HG03060 (cell line): ENCODE measurements around the gene NCAPD3.

Experiments used
- ATAC-seq: cut with Tn5 transposase; IDR thresholded peaks from one replicate; pipeline ENCODE4 v1.9.1; 2021; ENCODE audit warnings: low read depth, moderate number of reproducible peaks; ENCODE audit not compliant: unreplicated experiment

Gene NCAPD3

DNA sequence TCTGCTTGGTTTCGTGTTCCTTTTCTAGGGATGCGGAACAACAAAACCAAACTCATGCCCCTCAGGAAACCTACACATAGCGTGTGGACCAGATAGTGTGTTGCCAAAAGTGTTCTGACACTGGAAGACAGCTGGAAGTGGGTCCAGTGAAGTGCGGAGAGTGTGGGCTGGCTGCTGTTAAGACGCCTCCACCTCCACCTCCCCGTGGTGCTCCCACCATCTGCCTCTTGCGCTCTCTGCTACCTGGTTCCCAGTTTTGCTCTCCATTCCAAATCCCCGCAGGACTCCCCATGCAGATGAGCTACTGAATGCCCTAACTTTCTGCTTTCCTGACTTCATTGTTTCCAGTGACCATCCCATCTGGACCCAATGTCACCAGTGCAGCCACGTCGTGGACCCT lies 51.8 kb downstream of the NCAPD3 start:
- ATAC-seq = no peak

DNA sequence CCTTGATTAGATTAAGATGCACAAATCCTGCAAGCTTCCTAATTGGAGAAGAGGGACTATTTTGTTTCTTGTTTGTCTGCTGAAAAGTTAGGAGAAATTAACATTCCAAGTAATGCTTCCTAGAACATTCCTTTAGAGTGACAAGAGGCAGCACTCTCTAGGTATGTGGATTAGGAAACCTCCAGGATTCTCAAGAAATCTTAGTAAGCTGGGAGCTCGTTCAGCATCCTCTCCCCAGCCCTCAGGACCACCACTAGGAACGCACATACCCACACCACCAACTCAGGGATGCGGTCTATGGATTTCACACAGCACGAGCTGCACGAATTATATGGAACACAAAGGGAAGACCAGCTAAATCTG lies 52.9 kb downstream of the NCAPD3 start:
- ATAC-seq = no peak

DNA sequence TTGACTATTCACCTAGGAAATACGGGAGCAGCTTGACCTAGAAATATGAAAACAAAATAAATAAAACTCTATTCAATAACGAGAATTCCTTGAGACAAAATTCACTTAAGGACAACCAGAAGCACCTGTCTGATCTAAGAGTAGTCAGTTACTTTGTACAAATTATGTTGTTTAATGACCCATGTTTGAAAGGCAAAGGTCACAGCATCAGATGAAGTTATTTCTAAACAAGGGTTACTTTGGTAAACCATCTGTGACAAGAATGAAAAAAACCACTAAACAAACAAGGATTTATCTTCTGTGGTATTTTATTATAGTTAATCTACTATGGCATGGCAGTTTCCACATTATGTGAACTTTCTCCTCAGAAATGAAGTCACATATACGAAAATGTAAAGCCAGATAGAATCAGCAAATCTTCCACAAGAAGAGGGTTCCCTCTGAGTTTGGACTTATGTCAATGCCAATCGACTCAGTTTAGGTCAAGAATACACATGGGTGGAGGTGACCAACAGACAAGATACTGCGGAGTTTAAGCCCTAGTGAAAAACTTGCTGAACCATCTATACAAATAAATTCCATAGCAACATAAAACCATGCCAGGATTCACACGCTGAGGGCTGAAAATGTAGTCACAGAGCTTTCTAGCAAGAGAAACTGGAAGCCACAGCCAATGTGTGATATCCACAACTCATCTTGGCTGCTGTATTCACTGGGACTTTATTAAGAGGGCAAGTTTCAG lies 53.4 kb downstream of the NCAPD3 start:
- no peak for ATAC-seq

DNA sequence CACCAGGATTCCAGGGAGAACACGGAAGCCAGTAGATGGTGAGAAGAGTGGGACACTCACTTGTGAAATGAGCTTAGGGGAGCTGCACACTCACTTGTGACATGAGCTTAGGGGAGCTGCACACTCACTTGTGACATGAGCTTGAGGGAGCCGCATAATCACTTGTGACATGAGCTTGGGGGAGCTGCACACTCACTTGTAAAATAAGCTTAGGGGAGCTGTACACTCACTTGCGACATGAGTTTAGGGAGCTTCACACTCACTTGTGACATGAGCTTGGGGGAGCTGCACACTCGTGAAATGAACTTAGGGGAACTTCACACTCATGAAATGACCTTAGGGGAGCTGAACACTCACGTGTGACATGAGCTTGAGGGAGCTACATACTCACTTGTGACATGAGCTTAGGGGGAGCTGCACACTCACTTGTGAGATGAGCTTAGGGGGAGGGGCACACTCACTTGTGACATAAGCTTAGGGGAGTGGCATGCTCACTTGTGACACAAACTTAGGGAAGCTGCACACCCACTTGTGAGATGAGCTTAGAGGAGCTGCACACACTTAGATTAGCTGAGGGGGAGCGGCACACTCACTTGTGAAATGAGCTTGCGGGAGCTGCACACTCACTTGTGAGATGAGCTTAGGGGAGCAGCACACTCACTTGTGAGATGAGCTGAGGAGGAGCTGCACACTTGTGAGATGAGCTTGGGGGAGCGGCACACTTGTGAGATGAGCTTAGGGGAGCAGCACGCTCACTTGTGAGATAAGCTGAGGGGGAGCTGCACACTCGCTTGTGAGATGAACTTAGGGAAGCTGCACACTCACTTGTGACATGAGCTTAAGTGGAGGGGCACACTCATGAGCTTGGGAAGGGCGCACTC lies 59.0 kb downstream of the NCAPD3 start:
- ATAC-seq = no peak

DNA sequence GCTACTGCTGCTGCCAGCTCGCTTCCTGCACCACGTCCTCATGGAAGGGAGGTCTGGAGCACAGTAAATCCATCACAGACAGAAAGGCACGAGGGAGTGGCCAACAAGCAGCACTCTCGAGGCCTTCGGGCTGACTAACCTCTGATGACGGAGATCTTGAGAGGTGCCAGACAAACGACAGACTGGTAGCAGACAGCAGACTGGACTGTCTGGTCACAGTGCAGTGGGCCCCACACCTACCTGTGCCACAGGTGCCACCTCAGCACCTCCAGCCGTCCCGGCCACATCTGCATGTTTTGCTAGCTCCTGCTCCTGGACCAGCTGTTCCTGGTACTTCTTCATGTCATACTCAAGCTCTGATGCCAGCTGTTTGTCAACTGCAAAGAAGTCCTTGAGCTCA lies 64.1 kb downstream of the NCAPD3 start:
- ATAC-seq = no peak

DNA sequence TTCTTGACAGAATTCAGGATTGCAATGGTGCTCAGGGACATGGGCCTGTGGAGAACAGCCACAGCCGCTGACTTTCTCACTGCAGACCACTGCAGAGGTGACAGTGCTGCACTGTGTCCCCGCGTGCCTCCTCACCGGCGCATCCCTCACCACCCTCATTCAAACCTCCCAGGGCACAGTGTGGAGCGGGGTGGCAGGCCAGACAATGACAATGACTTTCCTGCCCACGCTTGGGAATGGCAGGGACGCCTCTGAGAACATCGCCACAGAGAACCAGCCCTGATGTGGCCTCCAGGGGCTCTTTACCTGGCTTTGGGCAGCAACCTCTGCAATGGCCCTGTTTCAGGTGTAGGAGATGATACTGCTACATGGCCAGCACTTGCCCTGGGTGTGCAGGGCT lies 65.7 kb downstream of the NCAPD3 start:
- no peak for ATAC-seq

DNA sequence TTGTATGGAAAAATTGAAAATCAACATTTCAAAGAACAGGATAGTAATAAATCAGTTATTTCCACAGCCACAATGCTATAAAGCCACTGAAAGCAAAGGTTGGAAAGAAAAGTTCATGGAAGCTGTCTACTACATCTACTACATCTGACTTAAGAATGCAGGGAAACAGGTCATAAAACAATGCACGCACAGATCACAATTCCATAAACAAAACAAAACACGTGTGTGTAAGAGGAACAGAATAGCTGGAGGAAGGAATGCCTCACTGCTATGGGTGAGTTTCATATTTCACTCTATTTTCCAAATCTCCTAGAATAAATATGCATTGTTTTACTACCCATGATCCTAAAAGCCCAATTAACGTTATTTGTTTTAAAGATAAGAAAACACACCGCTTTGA lies 66.3 kb downstream of the NCAPD3 start:
- no peak for ATAC-seq

DNA sequence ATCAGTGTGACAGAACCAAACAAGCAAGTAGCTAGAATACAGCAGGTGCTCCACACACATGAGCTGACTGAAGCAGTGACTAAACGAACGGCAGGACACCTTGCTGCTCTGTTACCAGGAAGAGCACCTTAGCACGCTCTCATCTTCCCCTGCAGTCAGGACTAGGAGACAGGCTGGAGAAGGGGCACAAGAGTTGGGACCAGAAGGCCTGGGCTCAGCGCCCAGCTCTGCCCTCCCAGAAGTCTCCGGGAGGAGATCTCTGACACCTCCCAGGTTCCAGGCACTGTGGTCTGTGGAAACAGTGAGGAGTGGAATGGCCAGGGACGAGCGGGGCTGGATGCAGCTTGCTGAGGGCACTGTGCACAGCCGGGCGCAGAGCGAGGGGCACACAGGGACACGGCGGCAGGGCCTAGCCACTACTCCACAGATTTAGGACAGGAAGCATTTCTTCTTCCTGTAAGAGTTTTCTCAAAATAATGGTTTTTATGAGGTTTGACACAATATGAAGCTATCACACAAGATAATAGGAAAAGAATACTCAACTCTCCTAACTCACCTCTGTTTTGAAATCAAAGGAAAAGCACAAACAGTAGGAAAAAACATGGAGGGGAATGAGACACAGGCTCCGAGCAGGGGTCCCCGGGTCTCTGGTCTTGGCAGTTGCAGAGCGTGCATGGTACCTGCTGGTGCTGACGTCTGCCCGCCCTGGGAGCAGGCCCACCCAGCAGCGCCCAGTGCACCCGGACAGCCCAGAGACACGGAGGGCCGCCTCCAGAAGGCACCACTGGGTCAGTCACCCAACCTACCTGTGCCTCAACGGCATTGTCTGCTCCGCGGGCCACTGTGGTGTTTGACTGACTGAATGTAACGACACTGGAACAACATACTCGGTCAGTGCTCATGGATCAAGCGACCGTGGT lies 67.6 kb downstream of the NCAPD3 start:
- ATAC-seq = no peak

DNA sequence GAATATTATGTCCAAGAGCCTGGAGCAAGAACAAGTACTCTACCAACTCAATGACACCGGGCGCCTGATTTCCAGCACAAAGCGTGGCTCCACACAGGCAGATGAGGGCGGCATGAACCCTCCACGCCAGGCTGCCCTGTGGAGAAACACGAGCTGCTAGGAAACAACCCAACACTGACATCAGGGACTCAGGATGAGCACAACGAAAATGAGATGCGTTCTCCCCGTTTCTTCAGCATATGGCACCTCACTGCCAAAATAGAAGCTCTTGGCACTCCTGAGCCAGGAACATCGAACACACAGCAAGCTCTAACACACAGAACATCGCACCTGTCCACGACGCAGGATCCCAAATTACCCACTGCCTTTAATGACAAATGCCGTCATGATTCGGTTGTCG lies 68.3 kb downstream of the NCAPD3 start:
- no peak for ATAC-seq

DNA sequence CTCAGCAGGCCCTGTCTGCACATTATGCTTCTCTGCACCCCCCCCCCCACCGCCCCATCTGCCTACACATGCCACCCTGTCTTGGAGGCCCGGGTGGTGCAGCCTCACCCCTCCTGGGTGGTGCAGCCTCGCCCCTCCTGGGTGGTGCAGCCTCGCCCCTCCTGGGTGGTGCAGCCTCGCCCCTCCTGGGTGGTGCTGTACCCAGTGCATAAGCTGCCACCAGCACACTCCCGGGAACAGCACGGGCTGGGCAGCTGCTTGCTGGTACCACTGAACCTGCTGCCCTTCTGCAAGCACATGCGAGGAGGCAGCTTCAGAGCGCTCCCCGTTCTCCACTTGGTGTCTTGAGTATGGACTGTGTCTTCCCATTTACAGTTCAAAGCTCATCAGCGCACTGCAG lies 69.3 kb downstream of the NCAPD3 start:
- no peak for ATAC-seq

DNA sequence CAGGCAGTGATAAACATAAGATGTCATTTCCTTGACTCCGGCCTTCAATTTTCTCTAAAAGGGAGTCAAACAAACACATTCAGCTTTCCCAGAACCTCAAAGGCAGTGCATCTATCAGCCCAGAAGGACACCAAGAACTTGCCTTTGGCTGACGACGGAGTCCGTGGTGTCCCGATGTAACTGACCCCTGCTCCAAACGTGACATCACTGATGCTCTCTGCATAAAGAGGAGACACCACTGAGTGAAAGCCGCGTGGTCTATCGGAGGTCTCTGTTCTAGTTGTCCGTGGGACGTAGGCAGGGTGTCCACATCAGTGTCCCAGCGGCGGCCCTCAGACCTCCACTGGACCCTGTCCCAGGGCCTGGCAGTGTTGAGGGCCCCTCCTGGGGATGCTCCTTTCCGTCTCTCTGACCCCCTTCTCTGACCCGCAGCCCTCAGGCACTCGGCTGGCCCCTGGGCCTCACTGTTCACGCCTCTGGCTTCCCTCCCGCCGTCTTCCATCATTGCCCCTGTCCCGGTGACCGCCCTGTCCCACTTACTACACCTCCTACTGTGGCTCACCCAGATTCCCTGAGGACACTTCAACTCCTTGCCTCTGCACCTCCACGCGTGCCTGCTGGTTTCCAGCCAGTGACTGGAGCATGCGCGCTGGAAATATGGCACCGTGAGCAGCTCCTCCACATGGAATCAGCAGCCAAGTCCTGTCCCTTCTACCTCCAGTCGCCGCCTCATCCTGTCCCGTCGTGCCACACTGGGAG lies 70.4 kb downstream of the NCAPD3 start:
- ATAC-seq = no peak

DNA sequence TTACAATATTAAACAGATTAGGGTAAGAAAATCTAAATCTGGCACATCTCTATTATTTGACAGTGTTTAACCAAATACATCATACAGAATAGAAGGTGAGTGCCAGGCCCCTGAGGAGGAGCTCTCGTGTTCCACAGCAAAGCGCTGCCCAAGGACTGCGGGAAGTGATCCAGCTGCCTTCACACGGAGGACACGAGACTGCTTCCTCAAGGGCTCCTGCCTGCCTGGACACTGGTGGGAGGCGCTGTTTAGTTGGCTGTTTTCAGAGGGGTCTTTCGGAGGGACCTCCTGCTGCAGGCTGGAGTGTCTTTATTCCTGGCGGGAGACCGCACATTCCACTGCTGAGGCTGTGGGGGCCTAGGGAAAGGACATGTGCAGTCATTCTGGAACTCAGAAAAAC lies 71.1 kb downstream of the NCAPD3 start:
- ATAC-seq = no peak

DNA sequence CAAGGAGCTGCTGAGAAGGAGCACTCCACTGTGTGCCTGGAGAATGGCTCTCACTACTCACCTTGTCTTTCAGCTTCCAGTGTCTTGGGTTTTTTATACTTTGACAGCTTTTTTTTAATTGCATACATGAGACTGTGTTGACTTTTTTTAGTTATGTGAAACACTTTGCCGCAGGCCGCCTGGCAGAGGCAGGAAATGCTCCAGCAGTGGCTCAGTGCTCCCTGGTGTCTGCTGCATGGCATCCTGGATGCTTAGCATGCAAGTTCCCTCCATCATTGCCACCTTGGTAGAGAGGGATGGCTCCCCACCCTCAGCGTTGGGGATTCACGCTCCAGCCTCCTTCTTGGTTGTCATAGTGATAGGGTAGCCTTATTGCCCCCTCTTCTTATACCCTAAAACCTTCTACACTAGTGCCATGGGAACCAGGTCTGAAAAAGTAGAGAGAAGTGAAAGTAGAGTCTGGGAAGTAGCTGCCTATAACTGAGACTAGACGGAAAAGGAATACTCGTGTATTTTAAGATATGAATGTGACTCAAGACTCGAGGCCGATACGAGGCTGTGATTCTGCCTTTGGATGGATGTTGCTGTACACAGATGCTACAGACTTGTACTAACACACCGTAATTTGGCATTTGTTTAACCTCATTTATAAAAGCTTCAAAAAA lies 72.6 kb downstream of the NCAPD3 start:
- no peak for ATAC-seq

DNA sequence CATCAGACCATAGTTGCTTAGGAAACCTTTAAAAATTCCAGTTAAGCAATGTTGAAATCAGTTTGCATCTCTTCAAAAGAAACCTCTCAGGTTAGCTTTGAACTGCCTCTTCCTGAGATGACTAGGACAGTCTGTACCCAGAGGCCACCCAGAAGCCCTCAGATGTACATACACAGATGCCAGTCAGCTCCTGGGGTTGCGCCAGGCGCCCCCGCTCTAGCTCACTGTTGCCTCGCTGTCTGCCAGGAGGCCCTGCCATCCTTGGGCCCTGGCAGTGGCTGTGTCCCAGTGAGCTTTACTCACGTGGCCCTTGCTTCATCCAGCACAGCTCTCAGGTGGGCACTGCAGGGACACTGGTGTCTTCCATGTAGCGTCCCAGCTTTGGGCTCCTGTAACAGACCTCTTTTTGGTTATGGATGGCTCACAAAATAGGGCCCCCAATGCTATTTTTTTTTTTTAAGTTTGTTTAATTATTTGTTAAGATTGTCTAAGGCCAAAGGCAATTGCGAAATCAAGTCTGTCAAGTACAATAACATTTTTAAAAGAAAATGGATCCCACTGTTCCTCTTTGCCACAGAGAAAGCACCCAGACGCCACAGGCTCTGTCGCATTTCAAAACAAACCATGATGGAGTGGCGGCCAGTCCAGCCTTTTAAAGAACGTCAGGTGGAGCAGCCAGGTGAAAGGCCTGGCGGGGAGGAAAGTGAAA lies 73.4 kb downstream of the NCAPD3 start:
- ATAC-seq = no peak

DNA sequence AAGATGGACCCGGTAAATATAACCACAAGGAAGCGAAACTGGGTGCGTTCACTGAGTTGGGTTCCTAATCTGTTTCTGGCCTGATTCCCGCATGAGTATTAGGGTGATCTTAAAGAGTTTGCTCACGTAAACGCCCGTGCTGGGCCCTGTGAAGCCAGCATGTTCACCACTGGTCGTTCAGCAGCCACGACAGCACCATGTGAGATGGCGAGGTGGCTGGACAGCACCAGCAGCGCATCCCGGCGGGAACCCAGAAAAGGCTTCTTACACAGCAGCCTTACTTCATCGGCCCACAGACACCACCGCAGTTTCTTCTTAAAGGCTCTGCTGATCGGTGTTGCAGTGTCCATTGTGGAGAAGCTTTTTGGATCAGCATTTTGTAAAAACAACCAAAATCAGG lies 74.4 kb downstream of the NCAPD3 start:
- no peak for ATAC-seq

DNA sequence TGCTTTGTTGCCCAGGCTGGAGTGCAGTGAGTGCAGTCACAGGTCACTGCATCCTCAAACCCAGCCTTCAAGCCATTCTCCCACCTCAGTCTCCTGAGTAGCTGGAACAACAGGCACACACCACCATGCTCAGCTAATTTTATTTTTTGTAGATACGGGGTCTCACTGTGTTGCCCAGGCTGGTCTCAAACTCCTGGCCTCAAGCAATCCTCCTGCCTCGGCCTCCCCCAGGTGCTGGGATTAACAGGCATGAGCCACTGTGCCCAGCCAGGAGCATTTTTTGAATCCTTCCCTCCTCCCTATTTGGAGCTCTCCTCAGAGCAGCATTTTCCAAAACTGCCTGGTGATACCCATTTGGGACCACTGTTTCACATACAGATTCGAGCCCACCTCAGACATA lies 77.2 kb downstream of the NCAPD3 start:
- ATAC-seq = no peak

DNA sequence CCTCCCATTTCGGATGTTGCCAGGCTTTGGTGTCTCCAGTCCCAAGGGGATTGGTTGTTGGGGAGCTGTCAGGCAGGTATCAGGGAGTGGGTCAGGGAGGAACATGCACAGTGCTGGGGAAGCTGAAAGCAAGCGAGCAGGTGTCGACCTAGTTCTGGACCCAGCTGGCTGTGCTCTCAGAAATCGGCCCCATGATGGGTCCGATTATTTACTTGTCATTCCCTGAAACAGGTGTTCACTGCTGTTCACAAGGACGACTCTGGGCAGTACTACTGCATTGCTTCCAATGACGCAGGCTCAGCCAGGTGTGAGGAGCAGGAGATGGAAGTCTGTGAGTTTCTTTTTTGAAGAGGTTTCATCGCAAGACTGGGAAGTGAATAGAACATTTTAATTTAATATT lies 78.1 kb downstream of the NCAPD3 start:
- no peak for ATAC-seq

DNA sequence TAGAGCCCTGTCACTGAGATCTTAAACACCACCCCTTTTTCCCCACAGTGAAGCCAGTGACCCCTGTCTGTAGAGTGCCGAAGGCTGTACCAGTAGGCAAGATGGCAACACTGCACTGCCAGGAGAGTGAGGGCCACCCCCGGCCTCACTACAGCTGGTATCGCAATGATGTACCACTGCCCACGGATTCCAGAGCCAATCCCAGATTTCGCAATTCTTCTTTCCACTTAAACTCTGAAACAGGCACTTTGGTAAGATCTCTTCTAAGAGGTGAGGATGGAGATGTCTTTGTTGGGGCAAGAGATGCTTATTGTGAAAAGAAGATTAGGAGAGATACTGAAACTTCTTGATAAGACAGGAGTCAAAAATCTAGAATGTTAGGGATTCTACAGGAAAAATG lies 79.0 kb downstream of the NCAPD3 start:
- no peak for ATAC-seq

DNA sequence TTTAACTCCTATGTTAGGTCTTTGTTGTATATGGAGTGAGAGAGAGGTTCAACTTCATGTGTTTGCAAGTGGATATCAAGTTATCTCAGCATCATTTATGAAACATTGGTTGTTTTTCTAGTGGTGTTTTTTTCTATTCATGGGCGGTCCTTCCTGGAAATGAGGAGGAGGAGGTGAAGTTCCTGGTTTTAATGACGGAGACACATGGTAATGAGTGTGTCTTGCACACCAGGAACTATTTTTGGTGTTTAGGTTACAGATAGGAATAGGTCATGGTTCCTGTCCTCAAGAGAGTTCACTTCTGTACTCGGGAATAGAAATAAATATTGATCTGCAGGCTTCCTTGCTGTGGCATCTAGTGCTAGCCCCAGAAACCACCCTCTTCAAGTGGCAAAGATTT lies 80.0 kb downstream of the NCAPD3 start:
- no peak for ATAC-seq
